T follicular helper cell (primary cell): Measurements from ENCODE around the gene HIVEP3.

ENCODE experiments used
- DNase-seq: peaks from one replicate; pipeline ENCODE4 v3.0.0-alpha.2; 2020; ENCODE audit warnings: low read depth

The HIVEP3 gene

DNA sequence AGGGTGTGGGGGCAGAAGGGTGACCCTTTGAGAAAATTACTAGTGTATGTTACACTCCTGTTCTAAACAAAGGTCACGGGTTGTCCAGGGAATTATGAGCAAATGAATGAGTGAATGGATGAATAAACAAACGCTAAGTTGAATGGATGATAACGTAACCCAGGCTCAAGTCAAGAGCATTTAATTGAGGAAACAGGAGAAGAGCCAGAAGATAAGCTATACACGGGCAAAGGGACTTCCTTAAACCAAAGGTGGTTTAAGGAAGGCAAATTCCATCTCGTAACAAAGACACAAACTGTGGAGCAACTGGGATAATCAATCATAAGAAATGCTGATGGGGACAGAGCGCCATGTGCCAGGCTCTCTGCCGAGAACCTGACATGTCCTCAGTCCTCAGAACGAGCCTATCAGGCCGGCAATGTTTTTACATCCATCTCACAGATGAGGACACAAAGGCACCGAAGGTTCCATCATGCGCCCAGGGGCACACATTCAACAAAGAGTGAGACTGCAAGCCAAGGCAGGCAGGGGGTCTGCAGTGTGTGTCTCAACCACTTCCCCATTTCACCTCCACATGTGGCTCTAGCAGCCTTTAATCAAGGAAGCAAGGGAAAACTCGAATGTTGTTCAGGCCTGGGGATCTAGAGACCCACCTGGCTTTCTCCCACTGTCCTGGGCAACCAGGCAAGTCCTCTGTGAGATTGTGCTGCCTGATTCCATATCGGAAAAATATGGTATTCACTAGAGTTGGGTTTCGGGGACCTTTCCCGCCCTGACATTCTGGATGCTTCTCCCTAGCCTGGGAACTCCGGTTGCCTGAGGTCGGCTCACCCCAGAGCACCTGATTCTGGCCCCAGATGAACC lies 307.4 kb downstream of the HIVEP3 start:
- DNase-seq = no peak

DNA sequence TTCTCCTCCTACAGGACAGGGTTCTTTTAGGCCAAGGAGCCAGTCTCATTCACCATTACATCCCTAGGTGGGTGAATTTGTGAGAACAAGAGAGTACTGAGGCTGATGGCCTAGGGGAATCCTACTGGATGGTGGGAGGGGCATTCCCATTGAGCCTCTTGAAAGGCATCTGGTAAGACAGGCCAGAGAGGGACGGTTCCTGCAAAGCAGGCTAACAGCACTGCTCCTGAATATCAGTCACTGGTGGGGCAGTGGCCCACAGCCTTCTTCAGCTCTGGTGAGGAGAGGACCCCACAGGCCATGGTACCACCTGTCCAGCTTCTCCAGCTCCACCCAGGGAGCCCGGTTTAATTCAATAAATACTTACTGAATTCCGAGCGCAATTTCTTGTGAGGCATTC lies 308.4 kb downstream of the HIVEP3 start:
- DNase-seq = no peak

GRCh38 chr1:41609166-41609883 lies 309.4 kb downstream of the HIVEP3 start:
- DNase-seq = no peak

DNA sequence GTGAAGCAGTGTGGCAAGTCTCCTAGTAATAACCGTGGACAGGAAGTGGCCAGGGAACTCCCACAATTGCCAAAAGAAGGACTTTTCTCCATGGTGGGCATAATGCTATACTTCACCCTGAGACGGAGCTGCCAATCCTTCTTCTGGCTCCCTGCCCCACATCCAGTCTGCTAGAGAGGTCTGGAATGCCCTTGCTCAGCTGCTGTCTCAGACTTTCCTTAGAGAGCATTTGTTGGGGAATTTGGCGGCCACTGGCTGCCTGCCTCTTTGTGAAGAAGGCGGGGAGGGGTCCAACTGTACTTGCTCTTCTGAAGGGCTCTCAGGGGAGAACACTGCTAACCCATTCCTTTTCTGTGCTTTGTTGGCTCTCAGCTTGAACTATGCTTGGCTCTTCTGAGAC lies 310.5 kb downstream of the HIVEP3 start:
- no peak for DNase-seq

- DNase-seq = no peak
Measured at GRCh38 chr1:41607808-41608207, 310.9 kb downstream of the HIVEP3 start.

DNA sequence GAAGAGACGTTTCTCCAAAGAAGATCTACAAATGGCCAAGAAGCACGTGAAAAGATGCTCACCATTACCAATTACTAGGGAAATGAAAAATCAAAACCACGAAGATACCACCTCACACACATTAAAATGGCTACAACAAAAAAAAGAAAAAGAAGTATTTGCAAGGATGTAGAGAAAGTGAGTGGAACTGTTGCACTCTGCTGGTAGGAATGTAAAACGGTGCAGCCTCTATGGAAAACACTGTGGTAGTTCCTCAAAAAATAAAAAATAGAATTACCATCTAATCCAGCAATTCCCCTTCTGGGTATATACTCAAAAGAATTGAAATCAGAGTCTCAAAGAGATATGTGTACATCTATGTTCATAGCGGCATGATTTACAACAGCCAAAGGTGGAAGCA lies 318.8 kb downstream of the HIVEP3 start:
- no peak for DNase-seq

GRCh38 chr1:41598325-41598724 lies 320.4 kb downstream of the HIVEP3 start:
- no peak for DNase-seq

DNA sequence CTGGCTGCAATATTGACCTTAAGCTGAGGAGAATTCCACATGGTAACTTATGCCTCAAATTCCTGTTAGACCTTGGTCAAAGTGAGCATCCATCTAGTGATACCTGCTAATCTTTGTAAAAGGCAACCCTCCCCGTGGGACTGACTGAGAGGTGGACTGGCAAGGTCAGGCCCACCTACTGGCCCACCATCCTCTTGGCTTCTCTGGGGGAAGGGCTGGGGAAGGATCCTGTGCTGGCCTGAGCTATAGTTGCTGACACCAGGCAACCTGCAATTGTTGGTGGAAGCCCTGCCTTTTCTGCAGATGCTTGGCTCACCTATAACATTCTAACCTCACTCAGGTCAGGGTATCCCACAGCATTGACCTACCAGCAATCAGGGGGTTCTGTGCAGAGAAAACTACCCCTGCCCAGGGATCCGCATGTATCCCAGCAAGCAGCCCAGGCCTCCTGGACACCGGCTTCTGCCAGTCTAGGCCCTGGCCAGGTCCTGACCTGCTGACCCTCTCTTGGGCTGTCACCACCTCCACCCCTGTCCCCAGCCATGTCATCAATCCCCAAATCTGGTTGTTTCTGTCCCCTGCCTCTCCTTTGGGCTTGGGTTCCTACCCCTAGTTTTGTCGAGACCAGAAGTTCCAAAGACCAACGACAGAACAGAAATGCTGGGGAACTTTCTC lies 326.1 kb downstream of the HIVEP3 start:
- no peak for DNase-seq

GRCh38 chr1:41591891-41592290 lies 326.8 kb downstream of the HIVEP3 start:
- no peak for DNase-seq

DNA sequence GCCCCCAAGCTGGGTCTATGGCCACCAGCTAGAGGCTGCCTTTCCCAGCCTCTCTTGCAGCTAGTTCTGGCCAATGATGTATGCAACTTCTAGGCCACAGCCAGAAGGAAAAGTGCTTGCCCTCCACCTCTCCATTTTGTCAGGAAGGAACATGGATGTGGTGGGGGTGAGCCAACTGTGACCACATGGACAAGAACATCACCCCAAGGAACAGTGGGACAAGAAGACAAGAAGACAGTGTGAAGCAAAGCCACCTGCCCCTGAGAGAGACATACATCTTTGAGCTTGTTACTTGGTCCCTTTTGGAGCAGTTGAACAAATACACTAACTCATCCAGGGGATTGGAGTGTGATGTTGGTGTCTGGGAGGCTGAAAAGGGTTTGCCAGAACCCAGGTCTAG lies 328.4 kb downstream of the HIVEP3 start:
- DNase-seq = no peak

DNA sequence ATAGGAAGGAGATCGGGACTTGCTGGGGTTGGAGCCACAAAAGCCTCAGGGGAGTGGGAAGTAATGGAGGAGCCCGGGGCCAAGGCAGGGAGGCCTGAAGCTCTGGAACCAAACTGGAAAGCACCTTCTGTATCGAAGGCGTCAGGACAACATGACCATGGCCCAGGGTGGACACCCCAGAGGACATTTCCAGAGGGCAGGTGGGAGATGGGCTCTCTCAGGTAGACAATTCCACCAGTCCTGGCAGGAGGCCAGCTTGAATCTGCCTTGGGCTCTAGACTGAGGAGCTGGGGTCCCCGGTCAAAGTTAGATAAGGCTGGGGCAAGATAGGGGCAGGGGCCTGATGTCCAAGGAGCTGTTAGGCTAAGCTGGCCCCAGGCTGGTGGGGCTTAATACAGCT lies 329.3 kb downstream of the HIVEP3 start:
- DNase-seq = no peak

DNA sequence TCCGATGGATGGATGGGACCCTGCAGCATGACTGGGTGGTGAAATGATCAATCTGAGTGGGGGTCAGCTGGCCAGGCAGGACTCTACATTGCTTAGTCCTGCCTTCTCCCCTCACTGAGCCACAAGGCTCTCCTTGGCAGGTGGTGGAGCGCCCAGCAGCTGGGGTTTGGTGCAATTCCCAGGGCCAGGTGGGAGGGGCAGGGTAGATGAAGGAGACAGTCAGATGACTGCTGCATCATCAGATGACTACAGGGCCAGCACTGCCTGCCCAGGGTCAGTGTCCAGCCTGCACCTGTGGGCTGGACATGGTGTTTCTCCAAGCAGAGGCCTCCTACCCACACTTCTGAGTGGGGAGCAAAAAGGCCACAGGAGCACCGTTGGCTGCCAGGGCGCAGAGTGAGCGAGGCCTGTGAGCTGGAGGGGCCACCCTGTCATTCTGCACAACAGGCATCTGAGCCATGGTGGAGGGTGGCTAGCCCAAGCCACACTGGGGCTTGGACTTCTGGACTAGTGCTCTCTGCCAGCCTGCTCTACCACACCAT lies 330.3 kb downstream of the HIVEP3 start:
- no peak for DNase-seq

DNA sequence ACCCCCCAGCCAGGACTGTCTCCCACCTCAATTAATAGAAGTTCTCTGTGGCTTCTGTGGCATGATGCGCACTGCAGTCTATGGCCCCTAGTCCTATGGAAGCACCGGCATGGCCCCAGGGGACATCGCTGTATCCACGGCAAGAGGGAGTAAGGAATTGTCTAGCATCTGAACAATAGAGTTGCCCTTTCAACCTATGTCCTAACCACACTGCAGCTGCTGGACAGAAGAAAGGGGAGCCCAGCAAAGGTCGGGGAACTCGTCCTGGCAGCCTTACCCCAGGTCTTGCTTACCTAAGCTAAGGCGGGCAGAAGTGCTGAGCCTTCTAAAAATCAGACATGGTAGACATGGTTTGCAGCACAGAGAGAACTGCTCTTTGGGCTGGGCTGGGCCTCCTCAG lies 330.9 kb downstream of the HIVEP3 start:
- DNase-seq = no peak

DNA sequence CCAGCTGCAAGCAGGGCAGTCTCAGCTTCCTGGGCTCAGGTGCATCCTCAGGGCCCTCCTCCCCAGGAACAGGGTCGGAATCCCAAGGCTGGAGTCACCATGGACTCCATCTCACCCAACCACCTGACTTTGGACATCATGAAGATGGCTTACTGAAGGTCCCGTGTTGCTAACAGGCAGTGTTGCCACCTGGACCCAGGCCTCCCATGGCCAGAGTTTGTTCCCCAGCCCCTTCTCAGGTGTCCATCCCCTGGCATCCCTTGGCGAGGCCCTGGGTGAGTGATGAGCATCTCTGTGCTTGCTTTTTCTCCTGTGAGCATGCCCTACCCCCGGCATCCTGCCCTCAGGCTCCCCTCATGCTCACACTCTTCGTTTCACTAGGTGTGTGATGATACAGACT lies 332.5 kb downstream of the HIVEP3 start:
- DNase-seq = no peak

DNA sequence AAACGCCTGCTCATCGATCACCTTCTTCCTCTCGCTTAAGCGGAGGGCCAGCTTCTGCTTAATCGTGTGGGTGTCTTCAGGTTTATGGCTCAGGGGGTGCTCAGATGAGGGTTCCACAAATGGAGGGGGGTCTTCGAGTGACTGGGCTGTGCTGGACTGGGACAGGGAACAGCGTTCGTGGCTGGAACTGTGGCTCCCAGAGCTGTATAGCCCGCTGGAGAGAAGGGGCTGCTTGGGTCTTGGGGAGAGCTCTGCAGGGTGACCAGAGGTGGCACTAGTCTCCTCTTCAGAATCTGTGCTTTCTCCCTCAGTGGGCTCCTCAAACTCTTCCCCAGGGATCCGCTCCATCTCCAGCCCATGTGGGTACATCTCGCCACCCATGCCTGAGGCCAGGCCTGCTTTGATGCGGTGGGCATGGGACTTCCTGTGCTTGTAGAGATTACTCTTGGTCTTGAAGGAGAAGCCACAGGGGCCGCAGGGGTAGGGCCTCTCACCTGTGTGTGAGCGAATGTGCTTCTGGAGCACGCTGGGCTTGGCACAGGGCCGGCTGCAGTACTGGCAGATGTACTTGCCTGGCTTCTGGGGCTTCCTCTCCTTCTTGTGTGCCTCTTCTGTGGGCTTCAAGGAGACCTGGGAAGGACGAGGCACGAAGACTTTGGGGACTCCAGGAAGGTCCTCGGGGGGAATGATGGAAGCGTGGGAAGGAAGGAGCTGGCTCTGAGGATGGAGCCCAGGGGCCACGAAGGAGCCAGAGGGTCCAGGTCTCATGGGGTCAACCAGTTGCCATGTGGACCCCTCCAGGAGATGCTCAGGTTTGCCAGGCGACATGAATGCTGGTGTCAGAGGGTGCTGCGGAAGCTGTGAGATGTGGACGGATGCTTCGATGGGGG lies 334.8 kb downstream of the HIVEP3 start:
- no peak for DNase-seq

- DNase-seq = no peak
Measured at GRCh38 chr1:41582851-41583657, 335.7 kb downstream of the HIVEP3 start.

GRCh38 chr1:41582351-41582750 lies 336.4 kb downstream of the HIVEP3 start:
- DNase-seq = no peak

- DNase-seq = no peak
Measured at GRCh38 chr1:41582004-41582325, 336.8 kb downstream of the HIVEP3 start.

GRCh38 chr1:41581216-41582003 lies 337.3 kb downstream of the HIVEP3 start:
- no peak for DNase-seq
